GM19463 (cell line): ENCODE data around the gene ERH.

Experiments used
- ATAC-seq: cut with Tn5 transposase; IDR thresholded peaks from one replicate; pipeline ENCODE4 v1.9.1; 2021; ENCODE audit warnings: mild to moderate bottlenecking, moderate library complexity; ENCODE audit not compliant: unreplicated experiment

ERH gene

DNA sequence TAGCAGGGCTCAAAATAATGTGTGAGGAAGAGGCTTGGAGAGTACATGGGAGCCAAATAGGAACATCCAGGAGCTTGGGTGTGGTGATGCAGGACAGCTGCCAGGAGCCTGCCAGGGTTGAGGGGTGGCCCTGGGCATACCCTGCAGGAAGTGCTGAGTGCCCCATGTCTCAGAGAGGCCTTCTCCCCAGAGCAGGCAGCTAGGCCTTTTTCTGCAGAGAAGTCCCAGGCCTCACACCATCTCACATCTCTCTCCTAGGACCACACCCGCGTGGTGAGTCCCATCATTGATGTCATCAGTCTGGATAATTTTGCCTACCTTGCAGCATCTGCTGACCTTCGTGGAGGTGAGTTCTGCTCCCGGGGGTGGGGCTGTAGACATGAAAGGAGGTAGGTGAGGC is 66.9 kb downstream of the ERH start:
- no peak for ATAC-seq
